Esophagus mucosa (tissue), 1 donor: Measurements from ENCODE around the gene PDP2. TPM values are rescaled to one million over a fixed set of nuclear protein-coding genes. Genes with fewer than 3 reads are reported as not detected.
"Not testable (repeated sequence)": the region's sequence is repeated elsewhere in the genome, so short reads cannot be mapped to it uniquely, and the experiment has no call there.

ENCODE experiments used
- ATAC-seq: fragments of 200-7000 bp; cut with Tn5 transposase; one replicate; pipeline ENCODE4 v1.9.1; 2020
- total RNA-seq: library from RNA; stranded (reverse); gene quantifications from one replicate; pipeline ENCODE4 v1.2.4, GENCODE V29; 2023
- donor health status: DM: yes; HTN: yes; CAD: no.

Gene PDP2
- total RNA-seq, 1 donor from 2014 or later, result 9.6 TPM

GRCh38 chr16:66856184-66856730, 24.1 kb upstream of the PDP2 start:
- ATAC-seq, result no peak

GRCh38 chr16:66856801-66857200, 23.5 kb upstream of the PDP2 start:
- no peak for ATAC-seq

GRCh38 chr16:66857437-66857836, 22.9 kb upstream of the PDP2 start:
- no peak for ATAC-seq

GRCh38 chr16:66858740-66859396, 21.4 kb upstream of the PDP2 start:
- peak; percentile 50 for ATAC-seq

- no peak for ATAC-seq
These were observed 20.8 kb upstream of the PDP2 start for GRCh38 chr16:66859397-66860068.

GRCh38 chr16:66862023-66862520, 18.2 kb upstream of the PDP2 start:
- no peak for ATAC-seq

GRCh38 chr16:66863707-66864106, 16.6 kb upstream of the PDP2 start:
- ATAC-seq, result no peak

- no peak for ATAC-seq
These were observed 10.9 kb upstream of the PDP2 start for GRCh38 chr16:66869424-66869823.

- ATAC-seq, result not testable (repeated sequence)
These were observed 9.0 kb upstream of the PDP2 start for GRCh38 chr16:66871363-66871762.

- no peak for ATAC-seq
These were observed 8.5 kb upstream of the PDP2 start for GRCh38 chr16:66871840-66872239.

- ATAC-seq, result no peak
These were observed 7.8 kb upstream of the PDP2 start for GRCh38 chr16:66872559-66872942.

- peak; percentile 91 for ATAC-seq
These were observed 7.2 kb upstream of the PDP2 start for GRCh38 chr16:66872943-66873684.

- no peak for ATAC-seq
These were observed 6.6 kb upstream of the PDP2 start for GRCh38 chr16:66873685-66874055.

GRCh38 chr16:66874079-66874775, 6.1 kb upstream of the PDP2 start:
- ATAC-seq, result no peak

GRCh38 chr16:66878067-66878466, 2.2 kb upstream of the PDP2 start:
- no peak for ATAC-seq

- ATAC-seq, result peak; percentile 25
These were observed 701 bp downstream of the PDP2 start for GRCh38 chr16:66881014-66881417.

GRCh38 chr16:66881560-66881959, 1.2 kb downstream of the PDP2 start:
- ATAC-seq, result no peak

GRCh38 chr16:66881964-66882508, 1.7 kb downstream of the PDP2 start:
- ATAC-seq, result no peak

GRCh38 chr16:66882702-66883101, 2.4 kb downstream of the PDP2 start:
- no peak for ATAC-seq

GRCh38 chr16:66885491-66885890, 5.2 kb downstream of the PDP2 start:
- no peak for ATAC-seq

- ATAC-seq, result no peak
These were observed 6.0 kb downstream of the PDP2 start for GRCh38 chr16:66886321-66886720.

- no peak for ATAC-seq
These were observed 6.6 kb downstream of the PDP2 start for GRCh38 chr16:66886914-66887313.
